ENCODE data around the gene TGFBR2. TPM values are rescaled to one million over a fixed set of nuclear protein-coding genes. Genes with fewer than 3 reads are reported as not detected.

Gene TGFBR2
- total RNA-seq, 8 experiments from 2014 or later = 0.16 to 27.1 (median 2.2) TPM

DNA sequence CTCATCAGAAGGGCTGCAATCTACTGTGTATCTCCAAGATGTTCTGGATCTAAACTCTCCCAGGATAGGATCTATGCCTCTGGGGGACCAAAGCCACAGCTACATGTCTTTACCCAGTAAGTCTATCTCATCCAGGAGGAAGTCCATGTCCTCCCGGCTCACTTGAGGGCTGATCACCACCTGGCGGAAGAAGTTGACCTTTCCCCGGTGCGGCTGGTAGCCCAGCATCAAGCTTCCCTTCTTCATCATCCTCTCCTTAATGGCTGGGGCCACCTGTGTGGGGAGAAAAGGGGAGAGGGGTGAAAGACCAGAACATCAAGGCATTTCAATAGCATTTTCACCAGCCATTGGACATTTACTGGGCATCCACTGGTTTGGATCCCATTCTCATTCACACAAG, 121.7 kb downstream of the TGFBR2 start:
- Histone ChIP-seq H3K27ac (no peak overlapping the region), H3K4me1 (replicated peaks in 1 of 2) (no peaks in the 10 kb centered on the region), H3K4me3 (no peak overlapping the region)
- WGBS, 10 experiments = 93 to 100% methylated on average over 1 to 4 of the region's 4 CpGs; no CpG with 5 or more reads in 8 of the 10 experiments
- ATAC-seq (replicated peaks in 6 of 8) = no peak
- in situ Hi-C loops (cut with MboI; ENCODE audit: low pct_unique_long_range_greater_than_20kb in 2 of 9, low sequenced_read_pairs in 9 of 9, unreplicated experiment in 9 of 9) = loop anchor here in 1 of 9 experiments (25.0 kb wide), 1 partner anchor 691 kb away; no protein-coding TSS in a partner anchor

DNA sequence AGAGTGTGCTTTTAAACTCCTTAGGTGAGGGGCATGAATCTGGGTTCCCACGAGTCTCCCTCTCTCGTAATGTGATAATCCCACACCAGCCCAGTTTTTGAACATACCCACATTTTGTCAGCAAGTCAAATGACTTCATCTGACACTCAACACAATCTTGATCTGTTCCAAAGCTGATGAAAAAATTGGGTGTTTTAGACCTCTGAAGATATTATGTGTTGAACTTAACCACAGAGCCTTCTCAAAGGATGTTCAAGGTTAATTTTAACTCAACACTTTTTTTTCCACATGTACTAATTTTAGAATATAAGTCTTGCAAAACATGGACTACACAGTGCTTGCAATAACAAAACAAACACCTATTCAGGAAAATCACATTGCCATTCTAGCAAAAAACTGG, 123.1 kb downstream of the TGFBR2 start:
- 33 to 100% (median 93%) methylated on average over 1 to 2 of the region's 2 CpGs; no CpG with 5 or more reads in 3 of the 10 experiments for WGBS, 10 experiments
- Histone ChIP-seq H3K4me3 (no peak overlapping the region), H3K27ac (no peak overlapping the region), H3K4me1 (replicated peaks in 1 of 2) (no peaks in the 10 kb centered on the region)
- no peak for ATAC-seq (replicated peaks in 6 of 8)
- in situ Hi-C loops (cut with MboI; ENCODE audit: low pct_unique_long_range_greater_than_20kb in 2 of 9, low sequenced_read_pairs in 9 of 9, unreplicated experiment in 9 of 9) = loop anchor here in 1 of 9 experiments (25.0 kb wide), 1 partner anchor 692 kb away; no protein-coding TSS in a partner anchor

DNA sequence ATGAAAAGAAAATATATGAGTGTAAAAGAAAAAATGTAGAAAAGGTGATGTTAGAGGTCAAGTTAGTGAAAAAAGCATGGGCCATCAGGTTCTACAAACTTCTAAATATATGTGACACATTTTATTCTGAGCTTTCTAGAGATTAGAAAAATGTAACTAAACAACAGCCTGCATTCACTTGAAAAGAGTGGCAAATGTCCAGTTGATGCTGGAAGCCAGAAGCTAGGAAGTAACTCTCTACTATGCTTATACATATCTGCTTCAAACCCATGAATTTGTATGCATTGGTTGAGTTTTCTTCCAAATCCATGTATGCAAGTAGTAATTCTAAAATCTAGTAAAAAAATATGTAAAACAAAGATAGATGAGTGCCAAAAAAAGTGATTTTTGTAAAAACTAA, 123.5 kb downstream of the TGFBR2 start:
- ATAC-seq (replicated peaks in 6 of 8) = no peak
- in situ Hi-C loops (cut with MboI; ENCODE audit: low pct_unique_long_range_greater_than_20kb in 2 of 9, low sequenced_read_pairs in 9 of 9, unreplicated experiment in 9 of 9) = loop anchor here in 1 of 9 experiments (25.0 kb wide), 1 partner anchor 693 kb away; no protein-coding TSS in a partner anchor
- no peaks in the 10 kb centered on the region for H3K4me1 ChIP-seq (replicated peaks in 1 of 2)
- no peak overlapping the region for H3K4me3 ChIP-seq
- no peak overlapping the region for H3K27ac ChIP-seq

DNA sequence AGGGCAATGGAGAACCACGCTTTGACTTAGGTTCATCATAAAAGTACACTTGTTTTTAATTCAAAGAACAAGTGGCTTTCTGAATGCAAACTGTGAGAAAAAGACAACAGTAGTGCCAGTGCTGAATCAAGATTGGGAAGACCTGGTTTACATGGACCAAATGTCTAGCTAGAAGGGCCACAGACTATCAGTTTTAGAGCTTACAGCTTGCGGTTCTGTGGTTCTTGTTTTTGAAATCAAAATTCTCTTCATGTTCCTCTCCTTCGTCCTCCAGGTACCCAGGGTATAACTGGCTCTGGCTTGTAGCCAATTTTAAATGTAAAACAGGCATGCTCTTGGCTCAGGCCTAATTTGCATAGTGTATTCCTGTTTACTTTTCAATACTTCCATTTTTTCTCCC, 124.6 kb downstream of the TGFBR2 start:
- no peak for ATAC-seq (replicated peaks in 6 of 8)
- no peak overlapping the region for H3K4me3 ChIP-seq
- 70 to 100% (median 86%) methylated on average over 1 to 3 of the region's 3 CpGs for WGBS, 10 experiments
- H3K4me1 ChIP-seq (replicated peaks in 1 of 2) = no peaks in the 10 kb centered on the region
- in situ Hi-C loops (cut with MboI; ENCODE audit: low pct_unique_long_range_greater_than_20kb in 2 of 9, low sequenced_read_pairs in 9 of 9, unreplicated experiment in 9 of 9) = loop anchor here in 1 of 9 experiments (25.0 kb wide), 1 partner anchor 694 kb away; no protein-coding TSS in a partner anchor
- H3K27ac ChIP-seq = no peak overlapping the region

DNA sequence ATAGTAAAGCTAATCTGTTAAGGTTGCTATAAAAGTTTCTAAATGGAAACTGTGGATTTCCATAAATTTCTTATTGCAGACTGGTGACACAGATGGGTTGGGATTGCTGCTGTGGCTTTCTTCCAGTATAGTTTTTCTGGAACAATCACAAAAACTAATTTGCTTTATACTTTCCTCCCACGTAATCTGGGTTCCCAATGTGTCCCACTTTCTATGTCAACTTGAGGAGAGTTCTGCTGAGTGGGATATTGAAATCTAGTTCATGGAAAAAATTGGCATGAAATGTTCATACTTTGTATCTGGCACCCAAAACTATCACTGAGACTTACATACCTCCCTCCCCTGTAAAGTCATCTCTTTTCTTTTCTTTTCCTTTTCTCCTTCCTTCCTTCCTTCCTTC, 126.8 kb downstream of the TGFBR2 start:
- ATAC-seq (replicated peaks in 6 of 8) = no peak
- 80 to 100% (median 94%) methylated on average over 1 of the region's 1 CpG; no CpG with 5 or more reads in 4 of the 10 experiments for WGBS, 10 experiments
- H3K4me1 ChIP-seq (replicated peaks in 1 of 2) = no peaks in the 10 kb centered on the region
- in situ Hi-C loops (cut with MboI; ENCODE audit: low pct_unique_long_range_greater_than_20kb in 2 of 9, low sequenced_read_pairs in 9 of 9, unreplicated experiment in 9 of 9) = loop anchor here in 1 of 9 experiments (25.0 kb wide), 1 partner anchor 696 kb away; no protein-coding TSS in a partner anchor
- no peak overlapping the region for H3K27ac ChIP-seq
- H3K4me3 ChIP-seq = no peak overlapping the region

DNA sequence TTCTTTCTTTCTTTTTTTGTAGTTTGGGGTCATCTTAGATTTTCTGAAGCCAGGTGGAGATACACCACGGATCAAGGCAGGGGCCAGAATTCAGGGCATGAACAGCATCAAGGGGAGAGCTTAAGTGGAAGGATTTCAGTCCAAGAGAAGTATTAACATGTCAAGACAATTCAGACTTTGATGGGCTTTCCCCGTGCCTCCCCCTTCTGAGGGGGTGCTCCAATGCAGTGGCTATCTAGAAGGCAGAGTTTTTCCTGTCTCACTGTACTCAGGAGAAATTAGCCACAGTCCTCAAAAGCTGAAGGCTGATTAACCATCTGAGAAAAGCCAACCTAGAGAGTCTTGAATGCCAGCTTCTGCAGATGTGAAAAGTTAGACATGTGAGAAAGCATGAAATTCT, 127.3 kb downstream of the TGFBR2 start:
- Histone ChIP-seq H3K4me3 (no peak overlapping the region), H3K4me1 (replicated peaks in 1 of 2) (no peaks in the 10 kb centered on the region), H3K27ac (no peak overlapping the region)
- 25 to 100% (median 57%) methylated on average over 1 to 2 of the region's 2 CpGs; no CpG with 5 or more reads in 5 of the 10 experiments for WGBS, 10 experiments
- ATAC-seq (replicated peaks in 6 of 8) = no peak
- in situ Hi-C loops (cut with MboI; ENCODE audit: low pct_unique_long_range_greater_than_20kb in 2 of 9, low sequenced_read_pairs in 9 of 9, unreplicated experiment in 9 of 9) = loop anchor here in 1 of 9 experiments (25.0 kb wide), 1 partner anchor 696 kb away; no protein-coding TSS in a partner anchor

DNA sequence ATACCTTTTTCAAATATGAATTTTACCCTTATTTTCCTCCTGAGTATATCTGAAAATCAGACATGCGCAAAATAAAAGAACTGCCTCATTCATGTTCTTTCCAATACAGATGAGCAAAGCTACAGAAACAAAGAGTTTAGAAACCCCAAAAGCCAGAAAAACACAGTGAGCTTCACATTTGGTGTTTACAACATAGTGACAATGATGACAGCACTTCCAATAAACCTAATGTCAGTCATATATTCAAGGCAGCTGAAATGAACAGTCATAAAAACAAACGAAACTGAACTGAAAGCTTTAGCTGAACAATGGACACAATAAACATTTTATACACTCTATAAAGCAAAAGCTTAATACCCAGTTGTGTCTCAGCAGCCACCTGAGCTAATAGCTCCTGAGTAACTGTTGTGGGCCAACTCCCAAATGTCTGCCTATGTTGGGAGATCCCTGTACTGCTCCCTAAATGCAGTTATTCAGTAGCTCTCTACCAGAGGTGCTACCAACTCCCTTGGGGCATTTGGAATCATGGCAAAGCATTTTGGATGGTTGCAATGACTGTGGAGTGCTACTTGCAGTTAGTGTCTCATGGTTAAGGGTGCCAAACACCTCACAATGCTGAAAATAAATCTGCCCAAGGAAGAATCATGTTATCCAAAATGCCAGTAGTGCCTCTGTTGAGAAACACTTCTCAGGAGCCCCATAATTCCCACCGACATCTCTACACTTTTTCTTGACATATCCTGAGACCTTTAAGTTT, 131.5 kb downstream of the TGFBR2 start:
- WGBS, 10 experiments = 0 to 100% (median 67%) methylated on average over 1 to 3 of the region's 3 CpGs
- Histone ChIP-seq H3K4me1 (replicated peaks in 1 of 2) (no peaks in the 10 kb centered on the region), H3K27ac (no peak overlapping the region), H3K4me3 (no peak overlapping the region)
- in situ Hi-C loops (cut with MboI; ENCODE audit: low pct_unique_long_range_greater_than_20kb in 2 of 9, low sequenced_read_pairs in 9 of 9, unreplicated experiment in 9 of 9) = loop anchor here in 1 of 9 experiments (25.0 kb wide), 1 partner anchor 701 kb away; no protein-coding TSS in a partner anchor
- no peak for ATAC-seq (replicated peaks in 6 of 8)

DNA sequence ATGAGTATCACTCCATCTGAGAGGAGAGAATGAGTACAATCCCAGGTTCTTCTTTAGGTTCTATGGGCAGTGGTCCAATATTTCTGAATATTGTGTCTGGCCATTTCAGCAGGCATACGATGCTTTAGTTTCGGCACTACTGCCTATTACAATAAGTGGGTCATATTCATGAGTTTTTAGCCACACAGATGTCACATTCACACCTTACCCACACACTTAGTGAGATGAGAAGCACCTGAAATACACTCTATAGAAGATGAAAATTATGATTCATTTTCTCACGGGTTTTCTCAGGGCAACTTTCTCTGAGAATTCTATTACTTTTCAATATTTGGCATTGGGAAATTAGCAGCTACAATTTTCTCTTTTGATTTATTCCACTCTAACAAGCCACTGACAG, 132.2 kb downstream of the TGFBR2 start:
- H3K27ac ChIP-seq = no peak overlapping the region
- H3K4me1 ChIP-seq (replicated peaks in 1 of 2) = no peaks in the 10 kb centered on the region
- ATAC-seq (replicated peaks in 6 of 8) = no peak
- in situ Hi-C loops (cut with MboI; ENCODE audit: low pct_unique_long_range_greater_than_20kb in 2 of 9, low sequenced_read_pairs in 9 of 9, unreplicated experiment in 9 of 9) = loop anchor here in 1 of 9 experiments (25.0 kb wide), 1 partner anchor 701 kb away; no protein-coding TSS in a partner anchor
- WGBS, 10 experiments = 95 to 100% (median 100%) methylated on average over 1 to 3 of the region's 3 CpGs; no CpG with 5 or more reads in 2 of the 10 experiments
- no peak overlapping the region for H3K4me3 ChIP-seq

DNA sequence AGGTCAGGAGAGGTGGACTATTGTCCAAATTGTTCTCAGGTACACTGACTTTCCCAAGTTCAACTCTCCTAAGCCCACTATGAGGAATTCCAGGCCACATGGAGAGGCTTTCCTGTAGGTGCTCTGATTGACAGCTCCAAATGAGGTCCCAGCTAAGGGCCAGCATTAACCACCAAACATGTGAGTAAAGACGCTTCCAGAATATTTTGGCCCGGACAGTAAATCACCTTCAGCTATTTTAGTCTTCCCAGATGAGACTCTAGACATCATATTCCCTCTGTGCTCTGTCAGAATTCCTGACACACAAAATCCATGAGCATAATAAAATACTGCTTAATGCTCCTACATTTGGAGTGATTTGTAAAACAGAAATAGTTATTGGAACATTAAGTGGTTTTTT, 135.5 kb downstream of the TGFBR2 start:
- in situ Hi-C loops (cut with MboI; ENCODE audit: low pct_unique_long_range_greater_than_20kb in 2 of 9, low sequenced_read_pairs in 9 of 9, unreplicated experiment in 9 of 9) = loop anchor here in 1 of 9 experiments (25.0 kb wide), 1 partner anchor 705 kb away; no protein-coding TSS in a partner anchor
- no peaks in the 10 kb centered on the region for H3K4me1 ChIP-seq (replicated peaks in 1 of 2)
- WGBS, 10 experiments = 0 to 100% (median 86%) methylated on average over 1 to 2 of the region's 2 CpGs; no CpG with 5 or more reads in 4 of the 10 experiments
- H3K4me3 ChIP-seq = no peak overlapping the region
- no peak overlapping the region for H3K27ac ChIP-seq
- no peak for ATAC-seq (replicated peaks in 6 of 8)

DNA sequence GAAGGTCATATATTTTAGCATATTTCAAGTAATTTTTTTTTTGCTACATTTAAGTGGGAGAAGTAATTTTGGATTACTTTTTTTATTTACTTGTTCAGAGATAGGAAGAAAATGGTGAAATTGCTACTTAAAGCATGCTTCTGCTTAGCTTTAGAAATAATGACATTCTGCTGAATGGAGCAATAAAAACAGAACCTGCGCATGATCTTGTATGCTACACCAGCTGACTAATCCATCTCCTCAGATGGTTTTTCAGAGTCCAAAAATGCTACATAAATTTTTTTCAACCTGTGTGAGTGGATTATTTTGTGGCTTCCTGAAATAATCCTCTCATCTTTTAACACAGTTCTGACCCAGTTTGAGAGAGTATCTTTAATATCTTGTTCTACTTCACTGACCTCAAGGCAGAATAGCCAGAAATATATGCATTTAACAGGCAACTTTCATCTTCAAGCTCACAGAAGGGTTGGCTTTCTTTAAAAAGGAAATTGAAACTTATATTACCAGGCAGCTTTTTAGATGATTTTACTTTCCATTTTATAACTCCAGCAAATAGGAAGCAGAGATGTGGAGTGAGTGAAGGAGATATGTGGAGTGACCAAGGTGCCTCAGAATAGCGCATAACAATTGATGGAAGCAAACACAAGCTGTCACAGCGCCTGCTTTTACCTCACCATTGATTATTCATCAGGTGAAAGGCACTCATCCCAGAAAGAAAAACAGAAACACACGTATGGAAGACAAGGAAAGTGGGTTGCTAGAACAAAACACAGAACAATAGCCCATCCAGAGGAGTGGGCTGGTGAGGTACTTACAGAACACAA, 136.6 kb downstream of the TGFBR2 start:
- no peak overlapping the region for H3K27ac ChIP-seq
- no peak overlapping the region for H3K4me3 ChIP-seq
- 62 to 100% (median 83%) methylated on average over 1 to 4 of the region's 4 CpGs; no CpG with 5 or more reads in 1 of the 10 experiments for WGBS, 10 experiments
- ATAC-seq (replicated peaks in 6 of 8) = no peak
- in situ Hi-C loops (cut with MboI; ENCODE audit: low pct_unique_long_range_greater_than_20kb in 2 of 9, low sequenced_read_pairs in 9 of 9, unreplicated experiment in 9 of 9) = loop anchor here in 1 of 9 experiments (25.0 kb wide), 1 partner anchor 706 kb away; no protein-coding TSS in a partner anchor
- H3K4me1 ChIP-seq (replicated peaks in 1 of 2) = no peaks in the 10 kb centered on the region

Data from motor neuron (in vitro differentiated cells).